Esophagus squamous epithelium (tissue), 4 donors: Measurements from ENCODE around the gene KIAA1217.

Experiments used
- POLR2A ChIP-seq, 4 donors: fragments of 450-650 bp; IDR thresholded peaks; one replicate each; pipeline ENCODE4 v1.6.1; 2017; ENCODE audit warnings: antibody characterized with exemption in 4 of 4, mild to moderate bottlenecking in 4 of 4, moderate library complexity in 3 of 4
- TF ChIP-seq, protein P1 (sequence below), 6 experiments: fragments of 450-650 bp in 4 of 6; fragments of 200-600 bp in 2 of 6; sonication (generic) in 2 of 6; IDR thresholded peaks; one replicate each; pipeline ENCODE4 v1.5.1; 2016 to 2019; ENCODE audit warnings: antibody characterized with exemption in 6 of 6, mild to moderate bottlenecking in 4 of 6, moderate library complexity in 4 of 6

GRCh38 chr10:24469993-24470392 lies 261.1 kb downstream of the KIAA1217 start:
- TF ChIP-seq, protein P1, sequence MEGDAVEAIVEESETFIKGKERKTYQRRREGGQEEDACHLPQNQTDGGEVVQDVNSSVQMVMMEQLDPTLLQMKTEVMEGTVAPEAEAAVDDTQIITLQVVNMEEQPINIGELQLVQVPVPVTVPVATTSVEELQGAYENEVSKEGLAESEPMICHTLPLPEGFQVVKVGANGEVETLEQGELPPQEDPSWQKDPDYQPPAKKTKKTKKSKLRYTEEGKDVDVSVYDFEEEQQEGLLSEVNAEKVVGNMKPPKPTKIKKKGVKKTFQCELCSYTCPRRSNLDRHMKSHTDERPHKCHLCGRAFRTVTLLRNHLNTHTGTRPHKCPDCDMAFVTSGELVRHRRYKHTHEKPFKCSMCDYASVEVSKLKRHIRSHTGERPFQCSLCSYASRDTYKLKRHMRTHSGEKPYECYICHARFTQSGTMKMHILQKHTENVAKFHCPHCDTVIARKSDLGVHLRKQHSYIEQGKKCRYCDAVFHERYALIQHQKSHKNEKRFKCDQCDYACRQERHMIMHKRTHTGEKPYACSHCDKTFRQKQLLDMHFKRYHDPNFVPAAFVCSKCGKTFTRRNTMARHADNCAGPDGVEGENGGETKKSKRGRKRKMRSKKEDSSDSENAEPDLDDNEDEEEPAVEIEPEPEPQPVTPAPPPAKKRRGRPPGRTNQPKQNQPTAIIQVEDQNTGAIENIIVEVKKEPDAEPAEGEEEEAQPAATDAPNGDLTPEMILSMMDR (IDR thresholded peaks at IDR 0.05) = no peak
- no peak for TF ChIP-seq POLR2A (IDR thresholded peaks at IDR 0.05)
